SK-N-SH treated with all-trans-retinoic acid at 6 μM for 48 hours (cell line): ENCODE data around the gene ADAM22.

Source experiments
- ATAC-seq: fragments of 200-7000 bp; cut with Tn5 transposase; 3 replicates; pipeline ENCODE4 v1.9.1; 2020; ENCODE audit warnings: mild to moderate bottlenecking, moderate library complexity
- ARNTL ChIP-seq: fragments of 450-650 bp; formaldehyde crosslinking; IDR thresholded peaks from 2 replicates; pipeline ENCODE4 v1.5.0; 2020; ENCODE audit warnings: low read depth, mild to moderate bottlenecking, moderate library complexity, borderline replicate concordance
- BACH2 ChIP-seq: fragments of 250-450 bp; sonication (Bioruptor Pico); IDR thresholded peaks from 2 replicates; pipeline ENCODE4 v1.9.0; 2021; ENCODE audit warnings: mild to moderate bottlenecking, borderline replicate concordance
- CREB5 ChIP-seq: fragments of 250-450 bp; sonication (Bioruptor Pico); IDR thresholded peaks from 2 replicates; pipeline ENCODE4 v1.5.1; 2020; ENCODE audit warnings: low read depth, mild to moderate bottlenecking, moderate library complexity
- CSDC2 ChIP-seq: fragments of 250-450 bp; sonication (Bioruptor Pico); IDR thresholded peaks from 2 replicates; pipeline ENCODE4 v1.5.0; 2020; ENCODE audit warnings: mild to moderate bottlenecking, moderate library complexity
- CSRNP3 ChIP-seq: fragments of 250-450 bp; sonication (Bioruptor Pico); IDR thresholded peaks from 2 replicates; pipeline ENCODE4 v1.5.1; 2021; ENCODE audit warnings: mild to moderate bottlenecking, moderate library complexity
- ESRRG ChIP-seq: fragments of 250-450 bp; sonication (Bioruptor Pico); IDR thresholded peaks from 2 replicates; pipeline ENCODE4 v1.6.1; 2021; ENCODE audit warnings: mild to moderate bottlenecking
- GLIS3 ChIP-seq: fragments of 250-450 bp; sonication (Bioruptor Pico); IDR thresholded peaks from 2 replicates; pipeline ENCODE4 v1.5.0; 2020; ENCODE audit warnings: mild to moderate bottlenecking, moderate library complexity
- ISL1 ChIP-seq: fragments of 250-450 bp; sonication (Bioruptor Pico); IDR thresholded peaks from 2 replicates; pipeline ENCODE4 v2.1.2; 2022; ENCODE audit warnings: mild to moderate bottlenecking, moderate library complexity
- OSR1 ChIP-seq: fragments of 250-450 bp; sonication (Bioruptor Pico); IDR thresholded peaks from 2 replicates; pipeline ENCODE4 v1.8.0; 2022; ENCODE audit warnings: moderate library complexity, mild to moderate bottlenecking, inconsistent platforms
- PATZ1 ChIP-seq: fragments of 250-450 bp; sonication (Bioruptor Pico); IDR thresholded peaks from 2 replicates; pipeline ENCODE4 v1.8.0; 2020; ENCODE audit warnings: mild to moderate bottlenecking, moderate library complexity, borderline replicate concordance
- POU6F1 ChIP-seq: fragments of 250-450 bp; sonication (Bioruptor Pico); IDR thresholded peaks from 2 replicates; pipeline ENCODE4 v1.8.0; 2021; ENCODE audit warnings: low read depth, mild to moderate bottlenecking, moderate library complexity, borderline replicate concordance
- PPARA ChIP-seq: fragments of 250-450 bp; sonication (Bioruptor Pico); IDR thresholded peaks from 2 replicates; pipeline ENCODE4 v1.5.0; 2020; ENCODE audit warnings: mild to moderate bottlenecking, borderline replicate concordance
- RARB ChIP-seq: fragments of 250-450 bp; sonication (Bioruptor Pico); IDR thresholded peaks from 2 replicates; pipeline ENCODE4 v1.8.0; 2021; ENCODE audit warnings: mild to moderate bottlenecking, moderate library complexity
- SNAI2 ChIP-seq: fragments of 250-450 bp; sonication (Bioruptor Pico); IDR thresholded peaks from 2 replicates; pipeline ENCODE4 v1.5.0; 2020; ENCODE audit warnings: mild to moderate bottlenecking, moderate library complexity
- TOX ChIP-seq: fragments of 250-450 bp; sonication (Bioruptor Pico); IDR thresholded peaks from 2 replicates; pipeline ENCODE4 v1.8.0; 2021; ENCODE audit warnings: mild to moderate bottlenecking, moderate library complexity, borderline replicate concordance
- TSHZ2 ChIP-seq: fragments of 250-450 bp; sonication (Bioruptor Pico); IDR thresholded peaks from 2 replicates; pipeline ENCODE4 v1.5.0; 2020; ENCODE audit warnings: mild to moderate bottlenecking, moderate library complexity
- ZC3H10 ChIP-seq: fragments of 250-450 bp; sonication (Bioruptor Pico); IDR thresholded peaks from 2 replicates; pipeline ENCODE4 v1.5.1; 2021; ENCODE audit warnings: mild to moderate bottlenecking, moderate library complexity
- ZFP3 ChIP-seq: fragments of 250-450 bp; sonication (Bioruptor Pico); IDR thresholded peaks from 2 replicates; pipeline ENCODE4 v1.5.0; 2020; ENCODE audit warnings: mild to moderate bottlenecking, moderate library complexity
- ZFP30 ChIP-seq: fragments of 450-650 bp; formaldehyde crosslinking; IDR thresholded peaks from 2 replicates; pipeline ENCODE4 v1.5.0; 2022; ENCODE audit warnings: mild to moderate bottlenecking, moderate library complexity
- ZNF565 ChIP-seq: fragments of 450-650 bp; formaldehyde crosslinking; conservative IDR thresholded peaks from 2 replicates; pipeline ENCODE4 v1.5.0; 2020; ENCODE audit warnings: low read depth, mild to moderate bottlenecking, moderate library complexity
- ZNF70 ChIP-seq: fragments of 450-650 bp; formaldehyde crosslinking; IDR thresholded peaks from 2 replicates; pipeline ENCODE4 v1.5.0; 2020; ENCODE audit warnings: mild to moderate bottlenecking, moderate library complexity

Gene ADAM22

GRCh38 chr7:88185650-88186049, 251.6 kb downstream of the ADAM22 start:
- no peak for ATAC-seq
- TF ChIP-seq RARB (CRISPR knock-in tag) = no peak
- no peak for TF ChIP-seq OSR1 (CRISPR knock-in tag)
- TF ChIP-seq TOX (CRISPR knock-in tag) = no peak

GRCh38 chr7:88191911-88192310, 257.9 kb downstream of the ADAM22 start:
- no peak for TF ChIP-seq ARNTL
- no peak for TF ChIP-seq ZNF565
- TF ChIP-seq PPARA (CRISPR knock-in tag) = no peak
- no peak for TF ChIP-seq GLIS3
- no peak for TF ChIP-seq ZFP3 (CRISPR knock-in tag)
- no peak for TF ChIP-seq TOX (CRISPR knock-in tag)
- no peak for TF ChIP-seq POU6F1 (CRISPR knock-in tag)
- no peak for TF ChIP-seq CSDC2
- no peak for TF ChIP-seq ZC3H10
- TF ChIP-seq BACH2 (CRISPR knock-in tag) = no peak
- no peak for TF ChIP-seq OSR1 (CRISPR knock-in tag)
- TF ChIP-seq ZFP30 = no peak
- no peak for TF ChIP-seq RARB (CRISPR knock-in tag)
- no peak for TF ChIP-seq ESRRG (CRISPR knock-in tag)
- TF ChIP-seq ISL1 (CRISPR knock-in tag) = no peak
- no peak for TF ChIP-seq SNAI2 (CRISPR knock-in tag)
- TF ChIP-seq ZNF70 = no peak
- no peak for TF ChIP-seq CREB5 (CRISPR knock-in tag)
- no peak for TF ChIP-seq CSRNP3 (CRISPR knock-in tag)
- no peak for TF ChIP-seq PATZ1 (CRISPR knock-in tag)
- peak; percentile 58; the same call in 2 of the 3 replicates for ATAC-seq

- no peak; the same call in 2 of the 3 replicates for ATAC-seq
- no peak for TF ChIP-seq ZFP30
- TF ChIP-seq GLIS3 = no peak
- no peak for TF ChIP-seq CSDC2
- no peak for TF ChIP-seq TOX (CRISPR knock-in tag)
- no peak for TF ChIP-seq TSHZ2 (CRISPR knock-in tag)
- no peak for TF ChIP-seq ZNF565
- no peak for TF ChIP-seq ZFP3 (CRISPR knock-in tag)
- TF ChIP-seq BACH2 (CRISPR knock-in tag) = no peak
- TF ChIP-seq ESRRG (CRISPR knock-in tag) = no peak
- TF ChIP-seq PPARA (CRISPR knock-in tag) = no peak
- no peak for TF ChIP-seq PATZ1 (CRISPR knock-in tag)
- TF ChIP-seq ZNF70 = no peak
- no peak for TF ChIP-seq ZC3H10
- TF ChIP-seq ARNTL = no peak
- no peak for TF ChIP-seq POU6F1 (CRISPR knock-in tag)
- TF ChIP-seq RARB (CRISPR knock-in tag) = no peak
- no peak for TF ChIP-seq ISL1 (CRISPR knock-in tag)
- TF ChIP-seq SNAI2 (CRISPR knock-in tag) = no peak
- no peak for TF ChIP-seq CREB5 (CRISPR knock-in tag)
Observed at GRCh38 chr7:88200261-88200660, 266.2 kb downstream of the ADAM22 start.
